Kidney capillary endothelial cell (primary cell): Measurements from ENCODE around the gene EPGN.
"Not testable (repeated sequence)": the region's sequence is repeated elsewhere in the genome, so short reads cannot be mapped to it uniquely, and the experiment has no call there.

ENCODE experiments used
- DNase-seq: peaks from one replicate; pipeline ENCODE4 v3.0.0-alpha.2; 2018; ENCODE audit warnings: low spot score

EPGN gene

GRCh38 chr4:74340421-74340820 is 32.2 kb downstream of the EPGN start:
- not testable (repeated sequence) for DNase-seq

- no peak for DNase-seq
Measured at GRCh38 chr4:74344031-74344430, 35.8 kb downstream of the EPGN start.

GRCh38 chr4:74353858-74354257 is 45.6 kb downstream of the EPGN start:
- no peak for DNase-seq

- no peak for DNase-seq
Measured at GRCh38 chr4:74357965-74358364, 49.7 kb downstream of the EPGN start.

- DNase-seq, result no peak
Measured at GRCh38 chr4:74361671-74362070, 53.4 kb downstream of the EPGN start.

GRCh38 chr4:74362347-74362746 is 54.1 kb downstream of the EPGN start:
- DNase-seq, result no peak

- no peak for DNase-seq
Measured at GRCh38 chr4:74364256-74364651, 56.0 kb downstream of the EPGN start.

- no peak for DNase-seq
Measured at GRCh38 chr4:74364652-74365491, 56.6 kb downstream of the EPGN start, which contains the start of gene EREG. Gene EREG (plus strand): TSS chr4:74365145. CDS start chr4:74365309, 164 bp downstream.

- no peak for DNase-seq
Measured at GRCh38 chr4:74365761-74366160, 57.5 kb downstream of the EPGN start.
